DND-41 (cell line): ENCODE results near the gene RNASEL.

Source experiments
- ATAC-seq: fragments of 200-7000 bp; cut with Tn5 transposase; 3 replicates; pipeline ENCODE4 v1.9.1; 2021; ENCODE audit warnings: low read depth; ENCODE audit not compliant: insufficient read depth
- DNase-seq: peaks from one replicate; pipeline ENCODE4 v3.0.0-alpha.2; 2020
- H2AFZ ChIP-seq: 2 replicates; pipeline ENCODE4 v1.6.0; 2012; ENCODE audit warnings: low read depth, low read length
- H3K27ac ChIP-seq: 2 replicates; pipeline ENCODE4 v1.5.1; 2012; ENCODE audit warnings: low read length, inconsistent platforms
- H3K27me3 ChIP-seq: fragments of 200-600 bp; sonication (generic); 2 replicates; pipeline ENCODE4 v1.6.0; 2012; ENCODE audit warnings: low read length, mild to moderate bottlenecking, inconsistent platforms; ENCODE audit not compliant: insufficient read depth, poor library complexity
- H3K36me3 ChIP-seq: 2 replicates; pipeline ENCODE4 v1.5.1; 2012; ENCODE audit warnings: low read length, inconsistent platforms; ENCODE audit not compliant: insufficient read depth
- H3K4me1 ChIP-seq: 2 replicates; pipeline ENCODE4 v1.5.1; 2012; ENCODE audit warnings: mild to moderate bottlenecking, low read length; ENCODE audit not compliant: insufficient read depth
- H3K4me2 ChIP-seq: 2 replicates; pipeline ENCODE4 v1.6.0; 2012; ENCODE audit warnings: mild to moderate bottlenecking, moderate library complexity, low read length, inconsistent platforms; ENCODE audit not compliant: insufficient read depth
- H3K4me3 ChIP-seq, 2 experiments: fragments of 200-600 bp in 1 of 2; shearing (Covaris generic) in 1 of 2; 2 replicates each; pipeline ENCODE4 v1.5.1; 2012 to 2016; ENCODE audit warnings: inconsistent platforms in 2 of 2, low read length in 2 of 2, mild to moderate bottlenecking in 2 of 2, low read depth in 1 of 2, moderate library complexity in 1 of 2
- H3K79me2 ChIP-seq: 2 replicates; pipeline ENCODE4 v1.6.0; 2012; ENCODE audit warnings: low read length, inconsistent platforms; ENCODE audit not compliant: insufficient read depth
- H3K9ac ChIP-seq: 2 replicates; pipeline ENCODE4 v1.6.0; 2012; ENCODE audit warnings: low read depth, mild to moderate bottlenecking, inconsistent platforms, low read length, moderate library complexity
- H3K9me3 ChIP-seq: 2 replicates; pipeline ENCODE4 v1.5.1; 2012; ENCODE audit warnings: low read length, moderate library complexity, mild to moderate bottlenecking, inconsistent platforms; ENCODE audit not compliant: insufficient read depth, severe bottlenecking
- H4K20me1 ChIP-seq: 2 replicates; pipeline ENCODE4 v1.6.0; 2012; ENCODE audit warnings: low read length; ENCODE audit not compliant: insufficient read depth
- EZH2 ChIP-seq: IDR thresholded peaks from 3 replicates; pipeline ENCODE4 v1.6.1; 2012; ENCODE audit warnings: borderline replicate concordance, low read depth, mild to moderate bottlenecking, moderate library complexity, low read length, inconsistent platforms; ENCODE audit not compliant: severe bottlenecking
- TF ChIP-seq, protein P1 (sequence below): IDR thresholded peaks from 2 replicates; pipeline ENCODE4 v1.5.1; 2012; ENCODE audit warnings: borderline replicate concordance, low read length, moderate library complexity, mild to moderate bottlenecking; ENCODE audit not compliant: poor library complexity, severe bottlenecking; ENCODE audit errors: extremely low read depth

Gene RNASEL

DNA sequence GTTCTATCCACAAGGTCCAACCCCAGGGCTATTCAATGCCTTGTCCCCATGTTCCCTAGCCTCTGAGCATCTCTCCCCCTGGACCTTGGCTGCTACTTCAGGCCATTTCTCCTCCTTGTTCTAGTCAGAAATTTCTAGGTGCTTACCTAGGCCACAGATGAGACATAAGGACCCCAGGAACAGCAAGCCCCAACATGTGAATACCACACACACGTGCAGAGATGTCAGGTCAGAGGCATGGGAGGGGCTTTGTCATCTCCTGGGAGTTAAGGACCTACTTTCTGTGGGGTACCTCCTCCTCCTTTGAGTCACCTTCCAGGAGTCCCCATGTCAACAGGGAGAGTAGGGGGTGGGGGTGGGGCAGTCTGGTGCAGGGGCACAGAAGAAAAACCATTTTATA, 22.3 kb upstream of the RNASEL start:
- Histone ChIP-seq H3K27me3 (no peaks in the 10 kb centered on the region), H2AFZ (no peak overlapping the region), H3K79me2 (no peaks in the 10 kb centered on the region), H3K4me1 (peaks cover 56% of the 10 kb centered on the region), H3K4me3 (no peak overlapping the region), H4K20me1 (no peaks in the 10 kb centered on the region; the same call in 1 of the 2 replicates), H3K9ac (no peak overlapping the region), H3K4me2 (no peak overlapping the region), H3K36me3 (no peaks in the 10 kb centered on the region), H3K9me3 (no peaks in the 10 kb centered on the region), H3K27ac (no peak overlapping the region)
- TF ChIP-seq EZH2: no peak
- TF ChIP-seq, protein P1, sequence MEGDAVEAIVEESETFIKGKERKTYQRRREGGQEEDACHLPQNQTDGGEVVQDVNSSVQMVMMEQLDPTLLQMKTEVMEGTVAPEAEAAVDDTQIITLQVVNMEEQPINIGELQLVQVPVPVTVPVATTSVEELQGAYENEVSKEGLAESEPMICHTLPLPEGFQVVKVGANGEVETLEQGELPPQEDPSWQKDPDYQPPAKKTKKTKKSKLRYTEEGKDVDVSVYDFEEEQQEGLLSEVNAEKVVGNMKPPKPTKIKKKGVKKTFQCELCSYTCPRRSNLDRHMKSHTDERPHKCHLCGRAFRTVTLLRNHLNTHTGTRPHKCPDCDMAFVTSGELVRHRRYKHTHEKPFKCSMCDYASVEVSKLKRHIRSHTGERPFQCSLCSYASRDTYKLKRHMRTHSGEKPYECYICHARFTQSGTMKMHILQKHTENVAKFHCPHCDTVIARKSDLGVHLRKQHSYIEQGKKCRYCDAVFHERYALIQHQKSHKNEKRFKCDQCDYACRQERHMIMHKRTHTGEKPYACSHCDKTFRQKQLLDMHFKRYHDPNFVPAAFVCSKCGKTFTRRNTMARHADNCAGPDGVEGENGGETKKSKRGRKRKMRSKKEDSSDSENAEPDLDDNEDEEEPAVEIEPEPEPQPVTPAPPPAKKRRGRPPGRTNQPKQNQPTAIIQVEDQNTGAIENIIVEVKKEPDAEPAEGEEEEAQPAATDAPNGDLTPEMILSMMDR: no peak
- ATAC-seq (no peak), DNase-seq (no peak)

- Histone ChIP-seq H3K36me3 (no peaks in the 10 kb centered on the region), H3K79me2 (no peaks in the 10 kb centered on the region), H2AFZ (no peak overlapping the region), H3K4me1 (peaks cover 51% of the 10 kb centered on the region), H3K27ac (no peak overlapping the region), H3K9me3 (no peaks in the 10 kb centered on the region), H3K4me2 (no peak overlapping the region), H3K27me3 (no peaks in the 10 kb centered on the region), H3K9ac (no peak overlapping the region), H4K20me1 (no peaks in the 10 kb centered on the region; the same call in 1 of the 2 replicates), H3K4me3 (no peak overlapping the region)
- TF ChIP-seq EZH2: no peak
- TF ChIP-seq, protein P1: no peak
- ATAC-seq: no peak
- DNase-seq: no peak
These were observed 21.6 kb upstream of the RNASEL start for GRCh38 chr1:182610606-182611194.

DNA sequence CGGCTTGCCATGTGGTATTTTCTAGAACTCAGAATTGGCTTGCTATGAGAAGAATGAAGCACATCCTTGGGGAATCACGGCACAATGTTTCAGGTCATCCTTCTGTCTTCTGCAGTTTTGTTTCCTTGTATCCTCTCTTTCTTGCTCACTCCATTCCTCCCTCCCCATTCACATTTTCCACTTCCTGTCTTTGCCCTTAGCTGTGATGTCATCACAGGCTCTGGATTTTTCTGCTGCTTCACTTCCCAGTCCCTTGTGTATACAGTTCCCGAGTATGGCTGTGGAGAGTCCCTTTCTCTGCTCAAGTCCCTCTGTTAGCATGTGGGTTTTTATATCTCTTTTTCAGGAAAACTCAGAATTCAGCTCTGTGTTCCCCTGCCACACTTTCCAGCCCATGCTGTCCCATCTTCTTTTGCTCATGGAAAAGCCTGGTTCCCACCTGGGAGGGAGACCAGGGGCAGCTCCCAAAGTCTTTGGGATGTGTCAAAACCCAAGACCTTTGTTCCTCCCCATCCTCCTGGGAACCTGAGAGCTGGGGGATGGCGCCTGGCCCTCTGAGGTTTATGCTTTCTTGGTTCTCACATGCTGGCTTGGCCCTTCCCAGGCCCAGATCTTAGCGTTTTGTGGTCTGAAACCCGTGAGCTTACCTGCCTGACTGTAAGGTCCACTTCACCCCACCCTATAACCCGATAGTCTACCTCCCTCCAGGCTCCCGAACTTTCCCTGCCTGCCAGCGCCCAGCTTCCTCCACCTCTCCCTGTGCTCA, 20.0 kb upstream of the RNASEL start:
- H2AFZ ChIP-seq: no peak overlapping the region
- no peak for TF ChIP-seq EZH2
- DNase-seq (no peak), ATAC-seq (no peak)
- no peaks in the 10 kb centered on the region; the same call in 1 of the 2 replicates for H4K20me1 ChIP-seq
- H3K36me3 ChIP-seq: no peaks in the 10 kb centered on the region
- H3K27ac ChIP-seq: no peak overlapping the region
- no peaks in the 10 kb centered on the region for H3K27me3 ChIP-seq
- H3K4me2 ChIP-seq: no peak overlapping the region
- no peak overlapping the region for H3K9ac ChIP-seq
- peaks cover 2% of the 10 kb centered on the region for H3K79me2 ChIP-seq
- peaks cover 47% of the 10 kb centered on the region for H3K4me1 ChIP-seq
- no peaks in the 10 kb centered on the region for H3K9me3 ChIP-seq
- H3K4me3 ChIP-seq: no peak overlapping the region

GRCh38 chr1:182608236-182608635, 19.2 kb upstream of the RNASEL start:
- 0 out of 2 replicates have a peak, but pooled peaks cover under 1% of the 10 kb centered on the region for H3K36me3 ChIP-seq
- H3K79me2 ChIP-seq: peaks cover 9% of the 10 kb centered on the region
- no peak overlapping the region for H3K4me3 ChIP-seq
- TF ChIP-seq, protein P1: no peak
- TF ChIP-seq EZH2: no peak
- H2AFZ ChIP-seq: no peak overlapping the region
- H3K4me2 ChIP-seq: no peak overlapping the region
- H3K27ac ChIP-seq: no peak overlapping the region
- H3K9me3 ChIP-seq: no peaks in the 10 kb centered on the region
- ATAC-seq: no peak
- H4K20me1 ChIP-seq: peaks cover 4% of the 10 kb centered on the region
- no peak for DNase-seq
- H3K27me3 ChIP-seq: no peaks in the 10 kb centered on the region
- H3K4me1 ChIP-seq: peaks cover 48% of the 10 kb centered on the region
- H3K9ac ChIP-seq: no peak overlapping the region
